ENCODE results near the gene JAKMIP2. TPM values are rescaled to one million over a fixed set of nuclear protein-coding genes. Genes with fewer than 3 reads are reported as not detected.

The JAKMIP2 gene
- total RNA-seq, 5 donors from 2014 or later (not counting 1 experiment from before 2014, with no cell fraction given) = 1.8 to 8.3 (median 5.7) TPM

- CTCF ChIA-PET = no interaction called here
- Mint-ChIP-seq H3K9me3 (peaks cover 0 to 9% (median 0%) of the 10 kb centered on the region in 3 donors), H3K27me3 (no peaks in the 10 kb centered on the region), H3K4me1 (no peaks in the 10 kb centered on the region), H3K36me3 (peaks cover 52% of the 10 kb centered on the region), H3K4me3 (no peak overlapping the region), H3K27ac (no peak overlapping the region)
- H3K36me3 ChIP-seq (ENCODE audit: control insufficient read depth in 2 of 2, extremely low read depth in 1 of 2, insufficient read depth in 1 of 2, low read length in 1 of 2) = peaks cover 0 to 7% of the 10 kb centered on the region in 2 donors
- no peak for ATAC-seq (replicated peaks in 1 of 4)
- no peak for DNase-seq
- no peak overlapping the region for H3K4me3 ChIP-seq (ENCODE audit: control insufficient read depth in 1 of 2, extremely low read depth in 1 of 2, low read length in 1 of 2)
- H3K27me3 ChIP-seq (replicated peaks in 1 of 2; ENCODE audit: control insufficient read depth in 2 of 2, extremely low read depth in 1 of 2, insufficient read depth in 2 of 2, low read length in 1 of 2) = no peaks in the 10 kb centered on the region
- WGBS (ENCODE audit: insufficient coverage) = 100% methylated on average over 3 of the region's 4 CpGs
- no peak overlapping the region for H3K27ac ChIP-seq (ENCODE audit: low read length)
- no peaks in the 10 kb centered on the region for H3K4me1 ChIP-seq (ENCODE audit: control insufficient read depth in 1 of 2, extremely low read depth in 1 of 2, insufficient read depth in 2 of 2, low read length in 2 of 2)
- H3K9me3 ChIP-seq = no peaks in the 10 kb centered on the region
- POLR2A ChIA-PET = no interaction called here
Observed at GRCh38 chr5:147611483-147611882, 171.0 kb downstream of the JAKMIP2 start.

GRCh38 chr5:147610798-147611197 lies 171.7 kb downstream of the JAKMIP2 start:
- H3K9me3 ChIP-seq = no peaks in the 10 kb centered on the region
- Mint-ChIP-seq H3K36me3 (peaks cover 49% of the 10 kb centered on the region), H3K27ac (no peak overlapping the region), H3K9me3 (peaks cover 0 to 9% (median 0%) of the 10 kb centered on the region in 3 donors), H3K27me3 (no peaks in the 10 kb centered on the region), H3K4me1 (no peaks in the 10 kb centered on the region), H3K4me3 (no peak overlapping the region)
- H3K36me3 ChIP-seq (ENCODE audit: control insufficient read depth in 2 of 2, extremely low read depth in 1 of 2, insufficient read depth in 1 of 2, low read length in 1 of 2) = peaks cover 0 to 7% of the 10 kb centered on the region in 2 donors
- ATAC-seq (replicated peaks in 1 of 4) (no peak), DNase-seq (no peak)
- no peak overlapping the region for H3K4me3 ChIP-seq (ENCODE audit: control insufficient read depth in 1 of 2, extremely low read depth in 1 of 2, low read length in 1 of 2)
- 93% methylated on average over 2 of the region's 3 CpGs for WGBS (ENCODE audit: insufficient coverage)
- ChIA-PET POLR2A (no interaction called here), CTCF (no interaction called here)
- no peak overlapping the region for H3K27ac ChIP-seq (ENCODE audit: low read length)
- H3K27me3 ChIP-seq (replicated peaks in 1 of 2; ENCODE audit: control insufficient read depth in 2 of 2, extremely low read depth in 1 of 2, insufficient read depth in 2 of 2, low read length in 1 of 2) = no peaks in the 10 kb centered on the region
- H3K4me1 ChIP-seq (ENCODE audit: control insufficient read depth in 1 of 2, extremely low read depth in 1 of 2, insufficient read depth in 2 of 2, low read length in 2 of 2) = no peaks in the 10 kb centered on the region

GRCh38 chr5:147601652-147602051 lies 180.9 kb downstream of the JAKMIP2 start:
- Histone ChIP-seq H3K4me1 (ENCODE audit: control insufficient read depth in 1 of 2, extremely low read depth in 1 of 2, insufficient read depth in 2 of 2, low read length in 2 of 2) (no peaks in the 10 kb centered on the region), H3K27ac (ENCODE audit: low read length) (no peak overlapping the region), H3K36me3 (ENCODE audit: control insufficient read depth in 2 of 2, extremely low read depth in 1 of 2, insufficient read depth in 1 of 2, low read length in 1 of 2) (no peaks in the 10 kb centered on the region), H3K9me3 (no peaks in the 10 kb centered on the region), H3K27me3 (replicated peaks in 1 of 2; ENCODE audit: control insufficient read depth in 2 of 2, extremely low read depth in 1 of 2, insufficient read depth in 2 of 2, low read length in 1 of 2) (no peaks in the 10 kb centered on the region), H3K4me3 (ENCODE audit: control insufficient read depth in 1 of 2, extremely low read depth in 1 of 2, low read length in 1 of 2) (no peak overlapping the region)
- Mint-ChIP-seq H3K4me3 (no peak overlapping the region), H3K9me3 (no peaks in the 10 kb centered on the region), H3K27ac (no peak overlapping the region), H3K27me3 (no peaks in the 10 kb centered on the region), H3K36me3 (peaks cover 19% of the 10 kb centered on the region), H3K4me1 (no peaks in the 10 kb centered on the region)
- DNase-seq (no peak), ATAC-seq (replicated peaks in 1 of 4) (no peak)
- no CpG with 5 or more reads among the region's 1 CpG for WGBS (ENCODE audit: insufficient coverage)
- CTCF ChIA-PET = no interaction called here
- POLR2A ChIA-PET = interaction anchor here in 1 of 2 donors (0.5 kb wide), 1 partner anchor 925 kb away, joined by 3 read pairs; no protein-coding TSS in a partner anchor

GRCh38 chr5:147591120-147591519 lies 191.4 kb downstream of the JAKMIP2 start:
- ChIA-PET CTCF (no interaction called here), POLR2A (no interaction called here)
- Histone ChIP-seq H3K4me1 (ENCODE audit: control insufficient read depth in 1 of 2, extremely low read depth in 1 of 2, insufficient read depth in 2 of 2, low read length in 2 of 2) (no peaks in the 10 kb centered on the region), H3K27me3 (replicated peaks in 1 of 2; ENCODE audit: control insufficient read depth in 2 of 2, extremely low read depth in 1 of 2, insufficient read depth in 2 of 2, low read length in 1 of 2) (no peaks in the 10 kb centered on the region), H3K4me3 (ENCODE audit: control insufficient read depth in 1 of 2, extremely low read depth in 1 of 2, low read length in 1 of 2) (no peak overlapping the region), H3K27ac (ENCODE audit: low read length) (no peak overlapping the region), H3K9me3 (no peaks in the 10 kb centered on the region), H3K36me3 (ENCODE audit: control insufficient read depth in 2 of 2, extremely low read depth in 1 of 2, insufficient read depth in 1 of 2, low read length in 1 of 2) (no peaks in the 10 kb centered on the region)
- Mint-ChIP-seq H3K4me1 (no peaks in the 10 kb centered on the region), H3K36me3 (peaks cover 29% of the 10 kb centered on the region), H3K4me3 (no peak overlapping the region), H3K27ac (no peak overlapping the region), H3K27me3 (no peaks in the 10 kb centered on the region), H3K9me3 (peaks cover 0 to 5% (median 5%) of the 10 kb centered on the region in 3 donors)
- ATAC-seq (replicated peaks in 1 of 4) (no peak), DNase-seq (no peak)
- no CpG with 5 or more reads among the region's 1 CpG for WGBS (ENCODE audit: insufficient coverage)

GRCh38 chr5:147590096-147590495 lies 192.4 kb downstream of the JAKMIP2 start:
- ATAC-seq (replicated peaks in 1 of 4) (no peak), DNase-seq (no peak)
- H3K36me3 Mint-ChIP-seq = peaks cover 23% of the 10 kb centered on the region
- CTCF ChIA-PET = no interaction called here
- H3K27me3 ChIP-seq (replicated peaks in 1 of 2; ENCODE audit: control insufficient read depth in 2 of 2, extremely low read depth in 1 of 2, insufficient read depth in 2 of 2, low read length in 1 of 2) = no peaks in the 10 kb centered on the region
- no peak overlapping the region for H3K27ac ChIP-seq (ENCODE audit: low read length)
- H3K4me1 Mint-ChIP-seq = no peaks in the 10 kb centered on the region
- no peak overlapping the region for H3K4me3 ChIP-seq (ENCODE audit: control insufficient read depth in 1 of 2, extremely low read depth in 1 of 2, low read length in 1 of 2)
- H3K4me3 Mint-ChIP-seq = no peak overlapping the region
- H3K36me3 ChIP-seq (ENCODE audit: control insufficient read depth in 2 of 2, extremely low read depth in 1 of 2, insufficient read depth in 1 of 2, low read length in 1 of 2) = no peaks in the 10 kb centered on the region
- POLR2A ChIA-PET = no interaction called here
- H3K27me3 Mint-ChIP-seq = no peaks in the 10 kb centered on the region
- H3K4me1 ChIP-seq (ENCODE audit: control insufficient read depth in 1 of 2, extremely low read depth in 1 of 2, insufficient read depth in 2 of 2, low read length in 2 of 2) = no peaks in the 10 kb centered on the region
- H3K27ac Mint-ChIP-seq = no peak overlapping the region
- peaks cover 0 to 5% (median 3%) of the 10 kb centered on the region in 3 donors for H3K9me3 Mint-ChIP-seq
- no peaks in the 10 kb centered on the region for H3K9me3 ChIP-seq

GRCh38 chr5:147586832-147587231 lies 195.7 kb downstream of the JAKMIP2 start:
- Histone ChIP-seq H3K4me3 (ENCODE audit: control insufficient read depth in 1 of 2, extremely low read depth in 1 of 2, low read length in 1 of 2) (no peak overlapping the region), H3K9me3 (no peaks in the 10 kb centered on the region), H3K36me3 (ENCODE audit: control insufficient read depth in 2 of 2, extremely low read depth in 1 of 2, insufficient read depth in 1 of 2, low read length in 1 of 2) (no peaks in the 10 kb centered on the region), H3K27me3 (replicated peaks in 1 of 2; ENCODE audit: control insufficient read depth in 2 of 2, extremely low read depth in 1 of 2, insufficient read depth in 2 of 2, low read length in 1 of 2) (peaks cover 0 to 2% of the 10 kb centered on the region in 2 experiments), H3K27ac (ENCODE audit: low read length) (no peak overlapping the region), H3K4me1 (ENCODE audit: control insufficient read depth in 1 of 2, extremely low read depth in 1 of 2, insufficient read depth in 2 of 2, low read length in 2 of 2) (no peaks in the 10 kb centered on the region)
- ATAC-seq (replicated peaks in 1 of 4) = no peak
- Mint-ChIP-seq H3K4me1 (no peaks in the 10 kb centered on the region), H3K36me3 (peaks cover 11% of the 10 kb centered on the region), H3K9me3 (no peaks in the 10 kb centered on the region), H3K27ac (no peak overlapping the region), H3K4me3 (no peak overlapping the region), H3K27me3 (peaks cover 0 to 4% of the 10 kb centered on the region in 2 donors)
- ChIA-PET POLR2A (no interaction called here), CTCF (no interaction called here)
- DNase-seq = no peak
- no CpG with 5 or more reads among the region's 1 CpG for WGBS (ENCODE audit: insufficient coverage)

- peaks cover 0 to 4% of the 10 kb centered on the region in 2 donors for H3K27me3 Mint-ChIP-seq
- CTCF ChIA-PET = no interaction called here
- no peak overlapping the region for H3K27ac ChIP-seq (ENCODE audit: low read length)
- POLR2A ChIA-PET = no interaction called here
- H3K4me1 ChIP-seq (ENCODE audit: control insufficient read depth in 1 of 2, extremely low read depth in 1 of 2, insufficient read depth in 2 of 2, low read length in 2 of 2) = no peaks in the 10 kb centered on the region
- WGBS (ENCODE audit: insufficient coverage) = no CpG with 5 or more reads among the region's 4 CpGs
- no peaks in the 10 kb centered on the region for H3K9me3 ChIP-seq
- H3K4me3 Mint-ChIP-seq = no peak overlapping the region
- peaks cover 0 to under 1% (median 0%) of the 10 kb centered on the region in 3 donors for H3K9me3 Mint-ChIP-seq
- no peaks in the 10 kb centered on the region for H3K36me3 ChIP-seq (ENCODE audit: control insufficient read depth in 2 of 2, extremely low read depth in 1 of 2, insufficient read depth in 1 of 2, low read length in 1 of 2)
- DNase-seq (no peak), ATAC-seq (replicated peaks in 1 of 4) (no peak)
- H3K36me3 Mint-ChIP-seq = peaks cover 8% of the 10 kb centered on the region
- peaks cover 0 to 2% of the 10 kb centered on the region in 2 experiments for H3K27me3 ChIP-seq (replicated peaks in 1 of 2; ENCODE audit: control insufficient read depth in 2 of 2, extremely low read depth in 1 of 2, insufficient read depth in 2 of 2, low read length in 1 of 2)
- H3K27ac Mint-ChIP-seq = no peak overlapping the region
- H3K4me1 Mint-ChIP-seq = no peaks in the 10 kb centered on the region
- no peak overlapping the region for H3K4me3 ChIP-seq (ENCODE audit: control insufficient read depth in 1 of 2, extremely low read depth in 1 of 2, low read length in 1 of 2)
Observed at GRCh38 chr5:147586221-147586620, 196.3 kb downstream of the JAKMIP2 start.
